H9 (cell line): Measurements from ENCODE around the gene DAP3. TPM values are rescaled to one million over a fixed set of nuclear protein-coding genes. Genes with fewer than 3 reads are reported as not detected.
"Not testable (repeated sequence)": the region's sequence is repeated elsewhere in the genome, so short reads cannot be mapped to it uniquely, and the experiment has no call there.

Experiments
- DNase-seq: peaks from one replicate; pipeline ENCODE4 v3.0.0-alpha.2; 2017
- H2AFZ ChIP-seq: one replicate; pipeline ENCODE4 v1.6.1; 2013; ENCODE audit warnings: mild to moderate bottlenecking, low read length, control low read depth, moderate library complexity
- H2AK5ac ChIP-seq: 2 replicates; pipeline ENCODE4 v1.6.1; 2013; ENCODE audit warnings: low read length, control low read depth, mixed read lengths; ENCODE audit not compliant: insufficient read length
- H2BK120ac ChIP-seq: one replicate; pipeline ENCODE4 v1.6.1; 2013; ENCODE audit warnings: low read depth, mild to moderate bottlenecking, low read length, control low read depth, inconsistent platforms; ENCODE audit not compliant: poor library complexity, severe bottlenecking
- H2BK12ac ChIP-seq: 2 replicates; pipeline ENCODE4 v1.6.1; 2013; ENCODE audit warnings: low read length, control low read depth, mixed read lengths, low read depth; ENCODE audit not compliant: insufficient read length
- H2BK15ac ChIP-seq: 2 replicates; pipeline ENCODE4 v1.6.1; 2013; ENCODE audit warnings: low read depth, low read length, control low read depth
- H2BK20ac ChIP-seq: one replicate; pipeline ENCODE4 v1.6.1; 2013; ENCODE audit warnings: low read depth, mild to moderate bottlenecking, low read length, control low read depth, inconsistent platforms; ENCODE audit not compliant: poor library complexity, severe bottlenecking
- H2BK5ac ChIP-seq: 2 replicates; pipeline ENCODE4 v1.6.1; 2013; ENCODE audit warnings: low read length, control low read depth, mixed read lengths; ENCODE audit not compliant: insufficient read length
- H3K14ac ChIP-seq: 2 replicates; pipeline ENCODE4 v1.6.1; 2013; ENCODE audit warnings: low read length, control low read depth; ENCODE audit not compliant: insufficient read depth
- H3K18ac ChIP-seq: 2 replicates; pipeline ENCODE4 v1.6.1; 2013; ENCODE audit warnings: low read depth, mild to moderate bottlenecking, mixed read lengths, low read length, control low read depth; ENCODE audit not compliant: insufficient read length
- H3K23ac ChIP-seq: 2 replicates; pipeline ENCODE4 v1.6.1; 2013; ENCODE audit warnings: low read length, control low read depth, mixed read lengths, low read depth; ENCODE audit not compliant: insufficient read length
- H3K23me2 ChIP-seq: 2 replicates; pipeline ENCODE4 v1.6.1; 2013; ENCODE audit warnings: low read depth, mild to moderate bottlenecking, mixed read lengths, low read length, control low read depth; ENCODE audit not compliant: insufficient read length, poor library complexity, severe bottlenecking
- H3K27ac ChIP-seq: 2 replicates; pipeline ENCODE4 v1.5.1; 2013; ENCODE audit warnings: low read length, control low read depth, mixed read lengths, low read depth; ENCODE audit not compliant: insufficient read length
- H3K27me3 ChIP-seq: 2 replicates; pipeline ENCODE4 v1.6.1; 2013; ENCODE audit warnings: low read length, control low read depth, inconsistent platforms; ENCODE audit not compliant: insufficient read depth
- H3K4ac ChIP-seq: 2 replicates; pipeline ENCODE4 v1.6.1; 2013; ENCODE audit warnings: low read depth, mild to moderate bottlenecking, control low read depth, inconsistent platforms, low read length, moderate library complexity
- H3K4me1 ChIP-seq: 2 replicates; pipeline ENCODE4 v1.6.1; 2013; ENCODE audit warnings: low read length, control low read depth, inconsistent platforms; ENCODE audit not compliant: insufficient read depth
- H3K4me2 ChIP-seq: 2 replicates; pipeline ENCODE4 v1.6.1; 2013; ENCODE audit warnings: low read length, control low read depth, mixed read lengths; ENCODE audit not compliant: insufficient read length, insufficient read depth
- H3K56ac ChIP-seq: 2 replicates; pipeline ENCODE4 v1.6.1; 2013; ENCODE audit warnings: low read depth, mild to moderate bottlenecking, mixed read lengths, low read length, control low read depth; ENCODE audit not compliant: insufficient read length
- H3K79me1 ChIP-seq: 2 replicates; pipeline ENCODE4 v1.6.1; 2013; ENCODE audit warnings: low read depth, mild to moderate bottlenecking, moderate library complexity, low read length, control low read depth, inconsistent platforms; ENCODE audit not compliant: insufficient read depth, poor library complexity, severe bottlenecking
- H3K79me2 ChIP-seq: 2 replicates; pipeline ENCODE4 v1.6.1; 2013; ENCODE audit warnings: low read length, control low read depth, inconsistent platforms; ENCODE audit not compliant: insufficient read depth
- H3K9ac ChIP-seq: 2 replicates; pipeline ENCODE4 v1.6.1; 2013; ENCODE audit warnings: low read length, control low read depth, mixed read lengths; ENCODE audit not compliant: insufficient read length; ENCODE audit errors: extremely low read depth
- H3K9me3 ChIP-seq: one replicate; pipeline ENCODE4 v1.6.1; 2013; ENCODE audit warnings: low read depth, low read length, inconsistent platforms; ENCODE audit not compliant: control insufficient read depth
- H3T11ph ChIP-seq: one replicate; pipeline ENCODE4 v1.6.1; 2013; ENCODE audit warnings: mild to moderate bottlenecking, low read length, control low read depth, inconsistent platforms
- H4K20me1 ChIP-seq: one replicate; pipeline ENCODE4 v1.6.1; 2013; ENCODE audit not compliant: control insufficient read depth, insufficient read length, insufficient read depth
- H4K5ac ChIP-seq: 2 replicates; pipeline ENCODE4 v1.6.1; 2013; ENCODE audit warnings: low read depth, mild to moderate bottlenecking, mixed read lengths, low read length, control low read depth; ENCODE audit not compliant: insufficient read length
- H4K8ac ChIP-seq: replicated peaks from 2 replicates; pipeline ENCODE4 v1.6.1; 2013; ENCODE audit warnings: low read length, control low read depth, mixed read lengths, low read depth; ENCODE audit not compliant: insufficient read length
- H4K91ac ChIP-seq: 2 replicates; pipeline ENCODE4 v1.6.1; 2013; ENCODE audit warnings: low read depth, mild to moderate bottlenecking, moderate library complexity, mixed read lengths, low read length, control low read depth; ENCODE audit not compliant: insufficient read length
- H3K27ac Mint-ChIP-seq, 3 experiments: 2 replicates in 2 of 3; 3 replicates in 1 of 3; pipeline ENCODE4 v1.8.0; 2020 to 2021; ENCODE audit warnings: mixed read lengths in 3 of 3, mild to moderate bottlenecking in 1 of 3, moderate library complexity in 1 of 3
- H3K27me3 Mint-ChIP-seq: 2 replicates; pipeline ENCODE4 v1.8.0; 2021; ENCODE audit warnings: low read depth, mild to moderate bottlenecking, moderate library complexity, mixed read lengths
- H3K36me3 Mint-ChIP-seq, 3 experiments: 2 replicates in 2 of 3; 3 replicates in 1 of 3; pipeline ENCODE4 v1.8.0; 2020 to 2021; ENCODE audit warnings: low read depth in 3 of 3, mixed read lengths in 3 of 3; ENCODE audit not compliant: insufficient read depth in 1 of 3
- H3K4me1 Mint-ChIP-seq, 2 experiments: 2 replicates each; pipeline ENCODE4 v1.8.0; 2020; ENCODE audit warnings: mixed read lengths in 2 of 2
- H3K4me3 Mint-ChIP-seq, 2 experiments: 2 replicates in 1 of 2; 3 replicates in 1 of 2; pipeline ENCODE4 v1.8.0; 2020 to 2021; ENCODE audit warnings: mild to moderate bottlenecking in 2 of 2, mixed read lengths in 2 of 2, moderate library complexity in 1 of 2
- H3K9me3 Mint-ChIP-seq, 2 experiments: 2 replicates in 1 of 2; 3 replicates in 1 of 2; pipeline ENCODE4 v1.8.0; 2020; ENCODE audit warnings: mild to moderate bottlenecking in 2 of 2, mixed read lengths in 2 of 2, moderate library complexity in 1 of 2
- WGBS: extraction: QIAGEN DNeasy Blood & Tissue Kit; methylation state at CpG from one replicate; pipeline ENCODE4 v1.1.7; 2013; ENCODE audit warnings: missing lambda C conversion rate, low lambda C conversion rate, mixed read lengths; ENCODE audit not compliant: insufficient read length; ENCODE audit errors: extremely low coverage; 5-methylcytosine and 5-hydroxymethylcytosine counted together
- total RNA-seq: library from RNA; stranded (reverse); gene quantifications from 2 replicates; pipeline ENCODE4 v1.2.1, GENCODE V29; 2021
- TF ChIP-seq, protein P1 (sequence below): fragments of 200-600 bp; sonication (generic); conservative IDR thresholded peaks from 3 replicates; pipeline ENCODE4 v1.8.0; 2021; ENCODE audit warnings: antibody characterized with exemption, mild to moderate bottlenecking

Gene DAP3
- total RNA-seq, 1 experiment from 2014 or later: 114 TPM

DNA sequence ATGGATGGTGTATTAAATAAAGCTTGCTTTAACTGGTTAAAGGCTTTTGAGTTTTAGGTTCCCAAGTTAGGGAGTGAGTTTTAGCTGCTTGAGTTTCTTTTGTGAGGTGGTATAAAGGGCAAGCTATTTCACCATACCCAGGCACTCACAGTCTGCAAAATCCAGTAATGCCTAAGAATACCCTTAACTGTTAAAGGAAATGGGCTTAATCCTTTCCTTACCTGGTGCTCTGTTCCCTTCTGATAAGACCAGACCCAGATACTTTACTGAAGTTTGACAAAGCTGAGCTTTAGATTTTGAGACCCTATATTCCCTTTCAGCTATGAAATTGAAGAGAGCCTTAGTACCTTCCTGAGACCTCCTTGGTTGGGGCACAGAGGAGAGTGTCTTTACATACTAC is 48.5 kb upstream of the DAP3 start:
- Histone ChIP-seq H3K9me3 (peaks cover 21% of the 10 kb centered on the region), H3K23ac (no peak overlapping the region), H2AK5ac (no peak overlapping the region), H3K9ac (no peak overlapping the region), H2BK20ac (no peak overlapping the region), H2BK120ac (no peak overlapping the region), H3K18ac (no peak overlapping the region), H3K27ac (no peak overlapping the region), H3K27me3 (no peaks in the 10 kb centered on the region), H4K8ac (no peak overlapping the region), H4K20me1 (no peaks in the 10 kb centered on the region), H4K5ac (no peak overlapping the region), H3K23me2 (no peaks in the 10 kb centered on the region), H3K4me2 (no peak overlapping the region), H3K79me1 (no peaks in the 10 kb centered on the region), H3T11ph (no peak overlapping the region), H2BK12ac (no peak overlapping the region), H2BK5ac (no peak overlapping the region), H2AFZ (no peak overlapping the region), H4K91ac (no peak overlapping the region), H2BK15ac (no peak overlapping the region), H3K56ac (no peak overlapping the region), H3K4ac (no peak overlapping the region), H3K4me1 (peaks cover 6% of the 10 kb centered on the region; the same call in 1 of the 2 replicates), H3K79me2 (no peaks in the 10 kb centered on the region), H3K14ac (no peak overlapping the region)
- peaks cover 17 to 34% (median 21%) of the 10 kb centered on the region in 3 experiments for H3K36me3 Mint-ChIP-seq
- no peak overlapping the region for H3K27ac Mint-ChIP-seq
- H3K4me3 Mint-ChIP-seq: no peak overlapping the region
- H3K9me3 Mint-ChIP-seq: peaks cover 30 to 37% of the 10 kb centered on the region in 2 experiments
- no peak for DNase-seq
- peaks cover 13 to 22% of the 10 kb centered on the region in 2 experiments for H3K4me1 Mint-ChIP-seq
- peaks cover 4% of the 10 kb centered on the region for H3K27me3 Mint-ChIP-seq
- TF ChIP-seq, protein P1, sequence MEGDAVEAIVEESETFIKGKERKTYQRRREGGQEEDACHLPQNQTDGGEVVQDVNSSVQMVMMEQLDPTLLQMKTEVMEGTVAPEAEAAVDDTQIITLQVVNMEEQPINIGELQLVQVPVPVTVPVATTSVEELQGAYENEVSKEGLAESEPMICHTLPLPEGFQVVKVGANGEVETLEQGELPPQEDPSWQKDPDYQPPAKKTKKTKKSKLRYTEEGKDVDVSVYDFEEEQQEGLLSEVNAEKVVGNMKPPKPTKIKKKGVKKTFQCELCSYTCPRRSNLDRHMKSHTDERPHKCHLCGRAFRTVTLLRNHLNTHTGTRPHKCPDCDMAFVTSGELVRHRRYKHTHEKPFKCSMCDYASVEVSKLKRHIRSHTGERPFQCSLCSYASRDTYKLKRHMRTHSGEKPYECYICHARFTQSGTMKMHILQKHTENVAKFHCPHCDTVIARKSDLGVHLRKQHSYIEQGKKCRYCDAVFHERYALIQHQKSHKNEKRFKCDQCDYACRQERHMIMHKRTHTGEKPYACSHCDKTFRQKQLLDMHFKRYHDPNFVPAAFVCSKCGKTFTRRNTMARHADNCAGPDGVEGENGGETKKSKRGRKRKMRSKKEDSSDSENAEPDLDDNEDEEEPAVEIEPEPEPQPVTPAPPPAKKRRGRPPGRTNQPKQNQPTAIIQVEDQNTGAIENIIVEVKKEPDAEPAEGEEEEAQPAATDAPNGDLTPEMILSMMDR: no peak

DNA sequence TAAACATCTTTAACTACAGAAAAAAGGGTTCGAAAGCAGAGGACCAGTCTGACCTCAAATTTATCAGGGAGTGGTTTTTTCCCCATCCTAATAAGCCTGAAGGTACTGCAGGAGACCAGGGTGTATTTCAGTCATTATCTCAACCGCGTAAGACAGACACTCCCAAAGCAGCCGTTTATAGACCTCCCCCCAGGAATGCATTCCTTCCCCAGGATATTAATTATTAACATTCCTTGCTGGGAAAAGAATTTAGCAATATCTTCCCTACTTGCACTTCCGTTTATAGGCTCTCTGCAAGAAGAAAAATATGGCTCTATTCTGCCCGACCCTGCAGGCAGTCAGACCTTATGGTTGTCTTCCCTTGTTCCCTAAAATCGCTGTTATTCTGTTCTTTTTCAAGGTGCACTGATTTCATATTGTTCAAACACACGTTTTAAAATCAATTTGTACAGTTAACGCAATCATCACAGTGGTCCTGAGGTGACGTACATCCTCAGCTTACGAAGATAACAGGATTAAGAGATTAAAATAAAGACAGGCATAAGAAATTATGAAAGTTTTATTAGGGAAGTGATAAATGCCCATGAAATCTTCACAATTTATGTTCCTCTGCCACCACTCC is 46.2 kb upstream of the DAP3 start:
- not testable (repeated sequence) for H3K14ac ChIP-seq, H3K56ac ChIP-seq, H2AFZ ChIP-seq, H3K4me2 ChIP-seq, H2AK5ac ChIP-seq, H3K4ac ChIP-seq, H3K4me1 ChIP-seq, H4K8ac ChIP-seq, H4K5ac ChIP-seq, H3K4me1 Mint-ChIP-seq, H2BK12ac ChIP-seq, H2BK5ac ChIP-seq, H2BK15ac ChIP-seq, H3K18ac ChIP-seq, H3K9ac ChIP-seq, H3T11ph ChIP-seq, H2BK20ac ChIP-seq, H4K20me1 ChIP-seq, H3K4me3 Mint-ChIP-seq, H3K27ac Mint-ChIP-seq, H3K23me2 ChIP-seq, H3K27ac ChIP-seq, H3K79me2 ChIP-seq, H2BK120ac ChIP-seq, DNase-seq, H3K23ac ChIP-seq, H4K91ac ChIP-seq, H3K27me3 ChIP-seq, H3K79me1 ChIP-seq, H3K27me3 Mint-ChIP-seq
- peaks cover 30 to 37% of the 10 kb centered on the region in 2 experiments for H3K9me3 Mint-ChIP-seq
- H3K9me3 ChIP-seq: peaks cover 21% of the 10 kb centered on the region
- H3K36me3 Mint-ChIP-seq: peaks cover 17 to 30% (median 21%) of the 10 kb centered on the region in 3 experiments
- no CpG with 5 or more reads among the region's 11 CpGs for WGBS
